Esophagus squamous epithelium (tissue), 5 donors: Measurements from ENCODE around the gene MPND. TPM values are rescaled to one million over a fixed set of nuclear protein-coding genes. Genes with fewer than 3 reads are reported as not detected.
"Not testable (repeated sequence)": the region's sequence is repeated elsewhere in the genome, so short reads cannot be mapped to it uniquely, and the experiment has no call there.

Source experiments
- DNase-seq: peaks from one replicate; lab custom pipeline; 2025; lab: John Stamatoyannopoulos, UW
- H3K27ac ChIP-seq, 4 donors: fragments of 200-600 bp; sonication (generic); one replicate each; pipeline ENCODE4 v1.5.1; 2016 to 2019; ENCODE audit warnings: mild to moderate bottlenecking in 1 of 4
- H3K27me3 ChIP-seq, 4 donors: fragments of 200-600 bp; sonication (generic); 1 replicate in 3 of 4; 2 replicates in 1 of 4; pipeline versions ENCODE4 v1.5.1 to v1.6.0; 2017 to 2021; ENCODE audit warnings: antibody characterized with exemption in 1 of 4
- H3K36me3 ChIP-seq, 3 donors: fragments of 200-600 bp; sonication (generic); one replicate each; pipeline ENCODE4 v1.5.1; 2016 to 2019
- H3K4me1 ChIP-seq, 3 donors: fragments of 200-600 bp; sonication (generic); one replicate each; pipeline ENCODE4 v1.5.1; 2017 to 2019
- H3K4me3 ChIP-seq, 4 donors: fragments of 200-600 bp; sonication (generic); 1 replicate in 3 of 4; 2 replicates in 1 of 4; pipeline ENCODE4 v1.5.1; 2016 to 2019; ENCODE audit warnings: mild to moderate bottlenecking in 2 of 4, moderate library complexity in 1 of 4
- H3K9me3 ChIP-seq, 3 donors: fragments of 200-600 bp; sonication (generic); one replicate each; pipeline ENCODE4 v1.5.1; 2016 to 2019
- CTCF ChIP-seq, 6 experiments: fragments of 450-650 bp in 4 of 6; fragments of 200-600 bp in 2 of 6; sonication (generic) in 2 of 6; IDR thresholded peaks; one replicate each; pipeline ENCODE4 v1.5.1; 2016 to 2019; ENCODE audit warnings: antibody characterized with exemption in 6 of 6, mild to moderate bottlenecking in 4 of 6, moderate library complexity in 4 of 6
- POLR2A ChIP-seq, 4 donors: fragments of 450-650 bp; IDR thresholded peaks; one replicate each; pipeline ENCODE4 v1.6.1; 2017; ENCODE audit warnings: antibody characterized with exemption in 4 of 4, mild to moderate bottlenecking in 4 of 4, moderate library complexity in 3 of 4
- WGBS, 2 donors: methylation state at CpG; one replicate each; pipeline ENCODE4 v1.1.5; 2018; 5-methylcytosine and 5-hydroxymethylcytosine counted together
- intact Hi-C: fragments of 100-400 bp; cut with DNase I; formaldehyde crosslinking; loops from one replicate; pipeline ENCODE4 v1.15.0; 2022
- total RNA-seq, 4 donors: library from RNA; depleted of rRNA; stranded (reverse); fragments of >200 nt; gene quantifications; one replicate each; pipeline ENCODE4 v1.1.0, GENCODE V29; 2016
- donor health status: DM: yes; HTN: yes; CAD: no.

MPND gene
- total RNA-seq, 4 donors from 2014 or later: 2.5 to 11.1 (median 6.5) TPM

GRCh38 chr19:4346020-4346383 is 2.6 kb downstream of the MPND start:
- TF ChIP-seq POLR2A (IDR thresholded peaks at IDR 0.05) (no peak), CTCF (IDR thresholded peaks at IDR 0.05) (no peak)
- Histone ChIP-seq H3K4me3 (no peak overlapping the region), H3K4me1 (peaks cover 14 to 29% (median 14%) of the 10 kb centered on the region in 3 donors), H3K27ac (no peak overlapping the region), H3K27me3 (no peaks in the 10 kb centered on the region), H3K36me3 (peaks cover 0 to 53% (median 0%) of the 10 kb centered on the region in 3 donors), H3K9me3 (no peaks in the 10 kb centered on the region)
- DNase-seq: no peak
- WGBS, 2 donors: 84 to 91% methylated on average over 4 to 5 of the region's 6 CpGs
- intact Hi-C loops: no loop called here

GRCh38 chr19:4347521-4347920 is 4.2 kb downstream of the MPND start:
- peaks cover 9 to 18% (median 10%) of the 10 kb centered on the region in 3 donors for H3K4me1 ChIP-seq
- no peak overlapping the region for H3K27ac ChIP-seq
- DNase-seq: no peak
- 56 to 76% methylated on average over 4 to 6 of the region's 6 CpGs for WGBS, 2 donors
- intact Hi-C loops: no loop called here
- H3K36me3 ChIP-seq: peaks cover 0 to 57% (median 0%) of the 10 kb centered on the region in 3 donors
- no peak overlapping the region for H3K4me3 ChIP-seq
- no peaks in the 10 kb centered on the region for H3K27me3 ChIP-seq
- TF ChIP-seq POLR2A (IDR thresholded peaks at IDR 0.05) (no peak), CTCF (IDR thresholded peaks at IDR 0.05) (no peak)
- H3K9me3 ChIP-seq: no peaks in the 10 kb centered on the region

DNA sequence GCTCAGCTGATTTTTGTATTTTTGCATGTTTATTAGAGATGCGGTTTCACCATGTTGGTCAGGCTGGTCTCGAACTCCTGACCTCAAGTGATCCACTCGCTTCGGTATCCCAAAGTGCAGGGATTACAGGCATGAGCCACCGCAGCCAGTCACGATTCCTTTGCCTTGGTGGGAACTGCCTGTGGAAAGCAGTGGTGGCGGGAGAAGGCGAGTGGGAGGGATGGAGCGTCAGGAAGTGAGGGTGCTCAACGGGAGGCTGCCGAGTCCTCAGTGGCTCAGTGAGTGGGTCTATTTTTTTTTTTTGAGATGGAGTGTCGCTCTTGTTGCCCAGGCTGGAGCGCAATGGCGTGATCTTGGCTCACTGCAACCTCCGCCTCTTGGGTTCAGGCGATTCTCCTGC is 5.9 kb downstream of the MPND start:
- H3K9me3 ChIP-seq, DNase-seq, H3K27ac ChIP-seq, H3K4me3 ChIP-seq, H3K27me3 ChIP-seq, intact Hi-C loops: not testable (repeated sequence)
- peaks cover 0 to 65% (median 0%) of the 10 kb centered on the region in 3 donors for H3K36me3 ChIP-seq
- WGBS, 2 donors: 91 to 95% methylated on average over 11 to 15 of the region's 16 CpGs
- peaks cover 4 to 13% (median 6%) of the 10 kb centered on the region in 3 donors for H3K4me1 ChIP-seq

DNA sequence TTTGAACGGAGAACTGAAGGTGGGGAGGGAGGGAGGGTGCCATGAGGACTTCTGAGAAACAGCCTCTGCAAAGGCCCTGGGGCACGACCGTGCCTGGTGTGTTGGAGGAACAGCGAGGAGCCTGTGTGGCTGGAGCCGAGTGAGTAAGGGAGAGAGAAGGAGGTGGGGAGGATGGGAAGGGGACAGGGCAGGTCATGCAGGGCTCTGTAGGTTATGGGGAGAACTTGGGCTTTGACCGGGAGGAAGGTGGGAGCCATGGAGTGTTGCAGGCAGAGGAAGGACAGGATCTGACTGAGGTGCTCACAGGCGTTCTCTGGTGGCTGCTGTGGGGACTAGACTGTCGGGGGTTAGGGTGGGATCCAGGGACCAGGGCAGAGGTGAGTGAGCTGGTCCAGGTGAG is 6.7 kb downstream of the MPND start:
- Histone ChIP-seq H3K27me3 (no peaks in the 10 kb centered on the region), H3K4me1 (peaks cover 0 to 8% (median 3%) of the 10 kb centered on the region in 3 donors), H3K36me3 (peaks cover 0 to 74% (median 0%) of the 10 kb centered on the region in 3 donors), H3K9me3 (no peaks in the 10 kb centered on the region), H3K4me3 (no peak overlapping the region), H3K27ac (no peak overlapping the region)
- TF ChIP-seq POLR2A (IDR thresholded peaks at IDR 0.05) (no peak), CTCF (IDR thresholded peaks at IDR 0.05) (no peak)
- 75 to 91% methylated on average over 8 of the region's 8 CpGs for WGBS, 2 donors
- intact Hi-C loops: loop anchor here (5.0 kb wide), 1 partner anchor 83 kb away; no protein-coding TSS in a partner anchor
- no peak for DNase-seq

- no peak for DNase-seq
- 94 to 97% methylated on average over 8 to 9 of the region's 9 CpGs for WGBS, 2 donors
- Histone ChIP-seq H3K27ac (no peak overlapping the region), H3K27me3 (no peaks in the 10 kb centered on the region), H3K4me3 (no peak overlapping the region), H3K4me1 (peaks cover 0 to 2% (median 0%) of the 10 kb centered on the region in 3 donors), H3K9me3 (no peaks in the 10 kb centered on the region), H3K36me3 (peaks cover 0 to 77% (median 0%) of the 10 kb centered on the region in 3 donors)
- intact Hi-C loops: loop anchor here (5.0 kb wide), 1 partner anchor 83 kb away; no protein-coding TSS in a partner anchor
- TF ChIP-seq CTCF (IDR thresholded peaks at IDR 0.05) (no peak), POLR2A (IDR thresholded peaks at IDR 0.05) (no peak)
Observed at GRCh38 chr19:4350726-4351125, 7.4 kb downstream of the MPND start.
